ENCODE data around the gene HAUS8. TPM values are rescaled to one million over a fixed set of nuclear protein-coding genes. Genes with fewer than 3 reads are reported as not detected.

Gene HAUS8
- polyA plus RNA-seq, 3 donors: 2.5 to 9.3 (median 4.4) TPM

DNA sequence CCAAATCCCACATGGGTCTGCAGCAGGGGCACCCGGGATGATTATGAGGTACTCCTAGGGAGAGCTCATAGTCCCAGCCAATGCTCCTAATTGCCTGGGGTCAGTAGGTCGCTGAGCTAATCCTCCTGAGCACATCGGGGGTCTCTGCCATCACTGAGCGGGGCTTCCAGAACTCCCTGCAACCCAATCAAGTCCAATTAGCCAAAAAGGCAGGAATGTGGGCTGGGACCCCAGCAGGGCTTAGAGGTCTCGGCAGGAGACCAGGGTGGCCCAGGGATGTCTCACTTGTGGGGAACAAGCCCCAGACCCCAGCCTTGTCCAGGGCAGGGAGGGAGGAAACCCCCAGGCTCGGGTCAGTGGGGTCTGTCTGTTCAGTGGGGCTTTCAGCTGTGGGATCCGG, 31.5 kb downstream of the HAUS8 start:
- Histone ChIP-seq H3K4me1 (ENCODE audit: control insufficient read depth in 1 of 2, insufficient read depth in 2 of 2, low read length in 2 of 2) (no peaks in the 10 kb centered on the region), H4K20me1 (ENCODE audit: insufficient read depth, low read length) (no peaks in the 10 kb centered on the region), H3K36me3 (replicated peaks in 1 of 2; ENCODE audit: control insufficient read depth in 1 of 2, insufficient read depth in 2 of 2, low read length in 2 of 2) (peaks cover 0 to 8% of the 10 kb centered on the region in 2 donors), H3K4me2 (replicated peaks; ENCODE audit: extremely low read depth, low read length, poor library complexity, severe bottlenecking) (no peak overlapping the region), H3K27ac (ENCODE audit: low read depth in 1 of 2, low read length in 2 of 2) (no peak overlapping the region), H3K4me3 (replicated peaks in 1 of 3; ENCODE audit: low read depth in 2 of 3, low read length in 3 of 3) (no peak overlapping the region), H3K79me2 (ENCODE audit: insufficient read depth, low read length) (no peaks in the 10 kb centered on the region), H2AFZ (ENCODE audit: insufficient read depth, low read depth, low read length, poor library complexity, severe bottlenecking) (no peak overlapping the region), H3K9ac (ENCODE audit: insufficient read depth, low read length, poor library complexity, severe bottlenecking) (no peak overlapping the region), H3K9me3 (replicated peaks in 1 of 2; ENCODE audit: control insufficient read depth in 1 of 2, insufficient read depth in 1 of 2, low read length in 2 of 2) (no peaks in the 10 kb centered on the region), H3K27me3 (ENCODE audit: control insufficient read depth in 2 of 2, insufficient read depth in 2 of 2, low read length in 2 of 2) (no peaks in the 10 kb centered on the region)
- H3K36me3 Mint-ChIP-seq: peaks cover 4 to 8% of the 10 kb centered on the region in 2 donors
- DNase-seq: no peak
- TF ChIP-seq, protein P1, sequence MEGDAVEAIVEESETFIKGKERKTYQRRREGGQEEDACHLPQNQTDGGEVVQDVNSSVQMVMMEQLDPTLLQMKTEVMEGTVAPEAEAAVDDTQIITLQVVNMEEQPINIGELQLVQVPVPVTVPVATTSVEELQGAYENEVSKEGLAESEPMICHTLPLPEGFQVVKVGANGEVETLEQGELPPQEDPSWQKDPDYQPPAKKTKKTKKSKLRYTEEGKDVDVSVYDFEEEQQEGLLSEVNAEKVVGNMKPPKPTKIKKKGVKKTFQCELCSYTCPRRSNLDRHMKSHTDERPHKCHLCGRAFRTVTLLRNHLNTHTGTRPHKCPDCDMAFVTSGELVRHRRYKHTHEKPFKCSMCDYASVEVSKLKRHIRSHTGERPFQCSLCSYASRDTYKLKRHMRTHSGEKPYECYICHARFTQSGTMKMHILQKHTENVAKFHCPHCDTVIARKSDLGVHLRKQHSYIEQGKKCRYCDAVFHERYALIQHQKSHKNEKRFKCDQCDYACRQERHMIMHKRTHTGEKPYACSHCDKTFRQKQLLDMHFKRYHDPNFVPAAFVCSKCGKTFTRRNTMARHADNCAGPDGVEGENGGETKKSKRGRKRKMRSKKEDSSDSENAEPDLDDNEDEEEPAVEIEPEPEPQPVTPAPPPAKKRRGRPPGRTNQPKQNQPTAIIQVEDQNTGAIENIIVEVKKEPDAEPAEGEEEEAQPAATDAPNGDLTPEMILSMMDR (IDR thresholded peaks at IDR 0.05): no peak
- H3K9me3 Mint-ChIP-seq: peaks cover 0 to 5% (median 0%) of the 10 kb centered on the region in 7 donors
- peaks cover 14 to 30% (median 18%) of the 10 kb centered on the region in 3 donors for H3K27me3 Mint-ChIP-seq (ENCODE audit: low read depth in 3 of 3)
- H3K4me1 Mint-ChIP-seq: no peaks in the 10 kb centered on the region
- 83% methylated on average over 7 of the region's 7 CpGs for WGBS (ENCODE audit: insufficient coverage)
- H3K27ac Mint-ChIP-seq: no peak overlapping the region
- H3K4me3 Mint-ChIP-seq: no peak overlapping the region
- intact Hi-C loops (cut with micrococcal nuclease): no loop called here

DNA sequence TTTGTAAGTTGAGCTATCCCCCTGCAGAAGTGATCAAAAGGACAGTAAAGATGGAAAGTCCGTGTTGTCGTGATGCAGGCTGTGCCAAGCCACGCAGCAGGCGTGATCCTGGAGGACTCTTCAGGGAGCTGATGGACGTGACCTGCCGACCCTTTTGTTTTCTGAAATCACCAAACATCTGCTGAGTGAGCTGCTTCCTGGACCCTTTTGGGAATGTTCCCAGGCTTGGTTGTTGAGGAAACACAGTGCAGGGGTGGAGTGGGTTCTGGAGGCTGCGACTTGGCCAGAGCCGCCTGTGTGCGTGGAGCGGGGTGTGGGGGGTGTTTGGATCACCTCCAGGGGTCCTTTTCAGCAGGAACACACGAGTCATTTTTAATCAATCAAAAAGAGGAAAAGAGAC, 33.3 kb downstream of the HAUS8 start:
- Mint-ChIP-seq H3K9me3 (peaks cover 0 to 5% (median 0%) of the 10 kb centered on the region in 7 donors), H3K27me3 (ENCODE audit: low read depth in 3 of 3) (peaks cover 14 to 30% (median 21%) of the 10 kb centered on the region in 3 donors), H3K4me1 (no peaks in the 10 kb centered on the region), H3K4me3 (no peak overlapping the region), H3K27ac (peak overlapping the region in 2 of 7 donors; percentile 13 to 26), H3K36me3 (no peaks in the 10 kb centered on the region)
- no peaks in the 10 kb centered on the region for H4K20me1 ChIP-seq (ENCODE audit: insufficient read depth, low read length)
- intact Hi-C loops (cut with micrococcal nuclease): no loop called here
- no peak for DNase-seq
- H3K4me3 ChIP-seq (replicated peaks in 1 of 3; ENCODE audit: low read depth in 2 of 3, low read length in 3 of 3): no peak overlapping the region
- H3K4me2 ChIP-seq (replicated peaks; ENCODE audit: extremely low read depth, low read length, poor library complexity, severe bottlenecking): no peak overlapping the region
- H3K9me3 ChIP-seq (replicated peaks in 1 of 2; ENCODE audit: control insufficient read depth in 1 of 2, insufficient read depth in 1 of 2, low read length in 2 of 2): no peaks in the 10 kb centered on the region
- no peaks in the 10 kb centered on the region for H3K36me3 ChIP-seq (replicated peaks in 1 of 2; ENCODE audit: control insufficient read depth in 1 of 2, insufficient read depth in 2 of 2, low read length in 2 of 2)
- H3K27ac ChIP-seq (ENCODE audit: low read depth in 1 of 2, low read length in 2 of 2): no peak overlapping the region
- H3K79me2 ChIP-seq (ENCODE audit: insufficient read depth, low read length): no peaks in the 10 kb centered on the region
- H3K27me3 ChIP-seq (ENCODE audit: control insufficient read depth in 2 of 2, insufficient read depth in 2 of 2, low read length in 2 of 2): no peaks in the 10 kb centered on the region
- no peaks in the 10 kb centered on the region for H3K4me1 ChIP-seq (ENCODE audit: control insufficient read depth in 1 of 2, insufficient read depth in 2 of 2, low read length in 2 of 2)
- 55% methylated on average over 6 of the region's 11 CpGs for WGBS (ENCODE audit: insufficient coverage)
- TF ChIP-seq, protein P1 (IDR thresholded peaks at IDR 0.05): no peak
- H3K9ac ChIP-seq (ENCODE audit: insufficient read depth, low read length, poor library complexity, severe bottlenecking): no peak overlapping the region
- H2AFZ ChIP-seq (ENCODE audit: insufficient read depth, low read depth, low read length, poor library complexity, severe bottlenecking): no peak overlapping the region
